Tibial nerve (tissue), 4 donors: ENCODE data around the gene STAMBPL1.

Experiments used
- CTCF ChIP-seq, 5 experiments: fragments of 200-600 bp in 3 of 5; fragments of 450-650 bp in 2 of 5; sonication (generic) in 3 of 5; IDR thresholded peaks; one replicate each; pipeline ENCODE4 v1.5.1; 2016 to 2019; ENCODE audit warnings: antibody characterized with exemption in 5 of 5, mild to moderate bottlenecking in 3 of 5, moderate library complexity in 2 of 5
- EP300 ChIP-seq, 2 donors: sonication (generic); formaldehyde crosslinking; IDR thresholded peaks; one replicate each; pipeline ENCODE4 v1.6.1; 2017; ENCODE audit warnings: antibody characterized with exemption in 2 of 2, mild to moderate bottlenecking in 1 of 2
- POLR2A ChIP-seq, 2 donors: fragments of 450-650 bp; IDR thresholded peaks; one replicate each; pipeline ENCODE4 v1.6.1; 2017; ENCODE audit warnings: antibody characterized with exemption in 2 of 2, mild to moderate bottlenecking in 2 of 2, moderate library complexity in 2 of 2

- TF ChIP-seq CTCF (IDR thresholded peaks at IDR 0.05): no peak
- TF ChIP-seq POLR2A (IDR thresholded peaks at IDR 0.05): no peak
- no peak for TF ChIP-seq EP300 (IDR thresholded peaks at IDR 0.05)
Observed at GRCh38 chr10:88881922-88882645, 2.0 kb downstream of the STAMBPL1 start.
